Left lung (tissue), 10 donors: ENCODE results near the gene CDX1. TPM values are rescaled to one million over a fixed set of nuclear protein-coding genes. Genes with fewer than 3 reads are reported as not detected.

Experiments
- ATAC-seq: fragments of 200-7000 bp; cut with Tn5 transposase; one replicate; pipeline ENCODE4 v1.9.1; 2020; ENCODE audit warnings: moderate library complexity
- DNase-seq, 4 donors: peaks; one replicate each; pipeline ENCODE4 v3.0.0-alpha.2; 2013 to 2020
- H3K27ac ChIP-seq, 2 donors: fragments of 200-600 bp; sonication (generic) in 1 of 2; one replicate each; pipeline versions ENCODE4 v1.5.0 to v1.8.0; 2020 to 2021
- H3K27me3 ChIP-seq, 2 donors: fragments of 200-600 bp; sonication (generic) in 1 of 2; one replicate each; pipeline versions ENCODE4 v1.5.0 to v1.8.0; 2020 to 2021
- H3K36me3 ChIP-seq, 2 donors: fragments of 200-600 bp; sonication (generic) in 1 of 2; one replicate each; pipeline versions ENCODE4 v1.5.0 to v1.8.0; 2020 to 2021
- H3K4me1 ChIP-seq, 2 donors: fragments of 200-600 bp; one replicate each; pipeline ENCODE4 v1.8.0; 2021
- H3K4me3 ChIP-seq, 2 donors: fragments of 200-600 bp; sonication (generic) in 1 of 2; one replicate each; pipeline versions ENCODE4 v1.5.0 to v1.8.0; 2020 to 2021; ENCODE audit warnings: mild to moderate bottlenecking in 1 of 2
- H3K9me3 ChIP-seq, 2 donors: fragments of 200-600 bp; sonication (generic) in 1 of 2; one replicate each; pipeline versions ENCODE4 v1.5.0 to v1.8.0; 2020 to 2021
- CTCF ChIP-seq, 2 donors: fragments of 200-600 bp; sonication (generic) in 1 of 2; IDR thresholded peaks; one replicate each; pipeline versions ENCODE4 v1.5.0 to v1.8.0; 2021; ENCODE audit warnings: antibody characterized with exemption in 2 of 2
- intact Hi-C, 2 donors: fragments of 100-400 bp; cut with DNase I; formaldehyde crosslinking; loops; one replicate each; pipeline versions ENCODE4 v1.11.2 to v1.14.2; 2022
- polyA plus RNA-seq, 6 donors: library from polyadenylated mRNA; unstranded; fragments of 120-200 nt; gene quantifications; one replicate each; pipeline ENCODE4 v1.2.1, GENCODE V29; 2013; ENCODE audit not compliant: insufficient read length in 6 of 6
- total RNA-seq, 2 donors: library from RNA; stranded (reverse); fragmentation: NEBNext Ultra II Directional; extraction: Animal tissue kit (Norgen Biotek cat#: 25700); gene quantifications; one replicate each; pipeline ENCODE4 v1.2.1, GENCODE V29; 2021
- donor health status: DM: no; HTN: yes; CAD: no.
- donor health status: DM: no; HTN: no; CAD: no.

CDX1 gene
- total and polyA plus RNA-seq, 8 donors: 0.14 to 0.60 (median 0.34) TPM; not detected in 1

- Histone ChIP-seq H3K4me3 (no peak overlapping the region), H3K27me3 (no peaks in the 10 kb centered on the region), H3K27ac (no peak overlapping the region), H3K9me3 (no peaks in the 10 kb centered on the region), H3K36me3 (peaks cover 0 to 22% of the 10 kb centered on the region in 2 donors), H3K4me1 (peaks cover 0 to 25% of the 10 kb centered on the region in 2 donors)
- ATAC-seq (no peak), DNase-seq (peak in 1 of 4 donors; percentile 19)
- TF ChIP-seq CTCF (IDR thresholded peaks at IDR 0.05): no peak
- intact Hi-C loops: no loop called here
Measured at GRCh38 chr5:150122536-150123481, 43.8 kb upstream of the CDX1 start.

GRCh38 chr5:150123542-150123941 lies 43.0 kb upstream of the CDX1 start:
- peaks cover 0 to 25% of the 10 kb centered on the region in 2 donors for H3K4me1 ChIP-seq
- intact Hi-C loops: no loop called here
- H3K4me3 ChIP-seq: no peak overlapping the region
- H3K36me3 ChIP-seq: peaks cover 0 to 21% of the 10 kb centered on the region in 2 donors
- no peak for ATAC-seq
- no peaks in the 10 kb centered on the region for H3K9me3 ChIP-seq
- peak overlapping the region in 1 of 2 donors; percentile 41 for H3K27ac ChIP-seq
- H3K27me3 ChIP-seq: no peaks in the 10 kb centered on the region
- DNase-seq: no peak
- no peak for TF ChIP-seq CTCF (IDR thresholded peaks at IDR 0.05)

GRCh38 chr5:150124111-150124557 lies 42.4 kb upstream of the CDX1 start:
- peaks cover 0 to 15% of the 10 kb centered on the region in 2 donors for H3K36me3 ChIP-seq
- peak overlapping the region in 1 of 2 donors; percentile 41 for H3K27ac ChIP-seq
- no peak for ATAC-seq
- H3K4me1 ChIP-seq: peaks cover 0 to 25% of the 10 kb centered on the region in 2 donors
- DNase-seq: no peak
- no peaks in the 10 kb centered on the region for H3K27me3 ChIP-seq
- H3K9me3 ChIP-seq: no peaks in the 10 kb centered on the region
- H3K4me3 ChIP-seq: no peak overlapping the region
- intact Hi-C loops: no loop called here
- TF ChIP-seq CTCF (IDR thresholded peaks at IDR 0.05): no peak

GRCh38 chr5:150124596-150124995 lies 42.0 kb upstream of the CDX1 start:
- no peak for TF ChIP-seq CTCF (IDR thresholded peaks at IDR 0.05)
- Histone ChIP-seq H3K4me1 (peaks cover 0 to 26% of the 10 kb centered on the region in 2 donors), H3K27ac (no peak overlapping the region), H3K4me3 (no peak overlapping the region), H3K36me3 (peaks cover 0 to 15% of the 10 kb centered on the region in 2 donors), H3K27me3 (no peaks in the 10 kb centered on the region), H3K9me3 (no peaks in the 10 kb centered on the region)
- intact Hi-C loops: no loop called here
- ATAC-seq: no peak
- DNase-seq: no peak

GRCh38 chr5:150125334-150125733 lies 41.2 kb upstream of the CDX1 start:
- no peak for DNase-seq
- Histone ChIP-seq H3K4me1 (peaks cover 7 to 33% of the 10 kb centered on the region in 2 donors), H3K4me3 (no peak overlapping the region), H3K27me3 (no peaks in the 10 kb centered on the region), H3K9me3 (no peaks in the 10 kb centered on the region), H3K27ac (no peak overlapping the region), H3K36me3 (peaks cover 0 to 15% of the 10 kb centered on the region in 2 donors)
- no peak for TF ChIP-seq CTCF (IDR thresholded peaks at IDR 0.05)
- ATAC-seq: no peak
- intact Hi-C loops: no loop called here
